GM19023 (cell line): ENCODE data around the gene GAN.

Experiments used
- ATAC-seq: cut with Tn5 transposase; IDR thresholded peaks from one replicate; pipeline ENCODE4 v1.9.1; 2021; ENCODE audit warnings: mild to moderate bottlenecking, moderate library complexity; ENCODE audit not compliant: unreplicated experiment

Gene GAN

DNA sequence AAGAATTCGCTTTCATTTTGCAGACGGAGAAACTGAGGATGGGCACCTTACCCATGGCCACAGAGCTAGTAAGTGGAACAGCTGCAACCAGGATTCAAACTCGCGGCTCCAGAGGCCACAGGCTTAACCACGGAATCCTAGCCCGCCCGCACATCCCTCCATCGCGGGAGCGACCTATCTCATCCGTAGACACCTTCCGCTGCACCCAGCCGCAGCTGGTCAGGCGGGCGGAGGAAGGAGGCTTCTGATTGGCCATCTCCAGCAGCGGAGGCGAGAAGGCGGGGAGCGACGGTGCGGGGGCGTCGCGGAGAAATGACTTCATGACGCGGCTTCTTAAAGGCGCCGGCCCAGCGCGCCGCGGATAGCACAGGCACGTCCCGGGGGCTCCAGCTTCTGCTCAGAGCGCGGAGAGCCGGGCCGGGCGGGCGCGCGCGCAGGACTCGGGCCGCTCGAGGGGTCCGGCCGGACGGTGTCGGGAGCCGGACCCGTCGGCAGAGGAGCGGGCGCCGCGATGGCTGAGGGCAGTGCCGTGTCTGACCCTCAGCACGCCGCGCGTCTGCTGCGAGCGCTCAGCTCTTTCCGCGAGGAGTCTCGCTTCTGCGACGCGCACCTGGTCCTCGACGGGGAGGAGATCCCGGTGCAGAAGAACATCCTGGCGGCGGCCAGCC, at the start of gene GAN:
TSS of gene GAN (plus strand) at position 360 of the 668 bp plus-strand sequence. CDS start at position 512, 152 bp downstream.
- ATAC-seq, result peak; percentile 95

DNA sequence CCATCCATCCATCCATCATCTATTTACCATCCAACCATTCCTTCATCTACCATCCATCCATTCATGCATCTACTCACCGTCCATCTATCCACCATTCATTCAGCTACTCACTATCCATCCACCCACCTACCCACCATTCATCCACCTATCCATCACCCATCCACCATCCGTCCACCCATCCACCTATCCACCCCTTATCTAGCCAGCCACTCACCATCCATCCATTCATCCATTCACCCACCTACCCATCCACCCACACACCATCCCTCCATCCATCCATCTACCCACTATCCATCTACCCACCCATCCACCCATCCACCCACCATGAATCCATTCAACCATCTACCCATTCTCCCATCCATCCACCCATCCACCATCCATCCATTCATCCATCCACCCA, 49.7 kb upstream of the GAN start:
- ATAC-seq, result no peak

DNA sequence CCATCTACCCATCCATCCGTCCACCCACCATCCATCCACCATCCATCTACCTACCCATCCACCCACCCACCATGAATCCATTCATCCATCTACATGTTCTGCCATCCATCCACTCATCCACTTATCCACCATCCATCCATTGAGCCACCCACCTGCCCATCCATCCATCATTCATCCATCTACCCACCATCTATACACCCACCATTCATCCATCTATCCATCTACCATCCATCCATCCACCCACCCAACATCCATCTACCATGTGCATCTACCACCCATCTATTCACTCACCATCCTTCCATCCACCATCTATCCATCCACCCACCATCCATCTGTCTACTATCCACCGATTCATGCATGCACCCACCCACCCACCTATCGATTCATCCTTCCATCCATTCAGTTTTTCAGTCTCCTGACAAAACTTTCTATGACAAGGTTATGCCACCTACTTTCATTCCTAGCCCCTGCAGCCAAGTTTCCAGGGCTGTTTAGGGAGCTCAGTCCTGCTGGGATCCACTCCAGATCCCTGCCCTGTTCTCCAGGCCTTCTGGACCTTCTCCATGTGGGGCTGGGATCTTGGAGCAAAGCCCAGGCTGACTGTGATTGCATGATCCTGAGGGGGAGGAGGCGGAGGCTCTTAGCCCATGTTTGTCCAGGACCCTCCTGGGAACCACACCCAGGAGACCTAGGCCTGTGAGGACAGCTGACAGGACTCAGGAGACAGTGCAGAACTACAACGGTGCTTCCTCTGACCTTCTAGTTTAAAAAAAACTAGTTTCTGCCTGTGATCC, 48.9 kb upstream of the GAN start:
- ATAC-seq, result no peak

DNA sequence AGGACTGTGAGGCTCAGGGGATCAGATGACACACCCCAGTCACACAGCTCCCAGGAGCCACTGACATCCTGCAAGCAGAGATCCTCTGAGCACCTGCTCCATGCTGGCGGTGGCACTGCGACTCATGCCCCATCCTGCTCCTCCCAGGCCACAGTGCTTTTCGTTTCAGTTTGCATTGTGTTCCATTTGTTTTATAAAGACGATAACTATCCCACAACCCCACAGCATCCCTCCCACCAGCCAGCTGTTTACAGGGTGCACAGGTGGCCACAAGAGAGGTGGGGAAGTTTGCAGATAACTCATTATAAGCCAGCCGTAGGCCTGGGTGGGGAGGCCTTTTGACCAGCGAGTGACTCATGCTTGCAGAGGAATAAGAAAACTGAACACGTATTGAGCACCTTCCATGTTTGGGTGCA, 48.1 kb upstream of the GAN start:
- ATAC-seq, result no peak

DNA sequence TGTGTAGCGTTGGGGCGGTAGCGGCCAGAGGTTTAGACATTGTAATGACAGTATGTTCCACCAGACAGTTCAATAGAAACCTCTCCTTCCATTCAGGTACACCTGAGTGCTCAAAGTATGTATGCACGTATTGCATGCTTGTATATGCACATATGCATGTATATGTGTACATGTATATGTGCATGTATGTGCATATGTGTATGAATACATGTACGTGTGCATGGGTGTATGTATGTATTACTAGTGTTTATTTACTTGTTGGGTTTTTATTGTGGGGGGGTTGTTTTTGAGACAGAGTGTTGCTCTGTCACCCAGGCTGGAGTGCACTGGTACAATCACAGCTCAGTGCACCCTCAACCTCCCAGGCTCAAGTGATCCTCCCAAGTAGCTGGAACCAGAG, 46.3 kb upstream of the GAN start:
- ATAC-seq, result no peak

GRCh38 chr16:81273223-81273950, 41.4 kb upstream of the GAN start:
- no peak for ATAC-seq

DNA sequence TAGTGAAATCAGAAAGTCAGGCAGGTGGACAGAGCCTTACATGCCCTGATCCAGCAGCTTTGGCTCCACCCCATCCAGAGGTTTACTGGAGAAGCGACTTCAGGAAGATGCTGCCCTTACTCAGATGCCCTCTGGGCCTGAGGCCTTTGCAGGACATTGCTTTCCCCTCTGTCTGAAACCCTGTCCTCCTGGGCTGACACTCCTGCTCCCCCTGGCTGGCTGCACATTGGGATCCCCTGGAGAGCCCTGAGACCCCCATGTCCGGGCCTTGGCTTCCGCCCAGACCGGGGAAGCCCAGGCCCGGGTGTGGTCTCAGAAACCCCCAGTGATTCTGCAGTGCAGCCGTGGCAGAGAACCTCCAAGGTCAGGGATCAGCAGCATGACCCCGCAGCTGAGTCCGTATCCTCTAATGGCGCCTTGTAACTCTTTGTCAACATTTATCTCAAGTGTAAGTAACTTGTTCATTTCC, 39.7 kb upstream of the GAN start:
- no peak for ATAC-seq

DNA sequence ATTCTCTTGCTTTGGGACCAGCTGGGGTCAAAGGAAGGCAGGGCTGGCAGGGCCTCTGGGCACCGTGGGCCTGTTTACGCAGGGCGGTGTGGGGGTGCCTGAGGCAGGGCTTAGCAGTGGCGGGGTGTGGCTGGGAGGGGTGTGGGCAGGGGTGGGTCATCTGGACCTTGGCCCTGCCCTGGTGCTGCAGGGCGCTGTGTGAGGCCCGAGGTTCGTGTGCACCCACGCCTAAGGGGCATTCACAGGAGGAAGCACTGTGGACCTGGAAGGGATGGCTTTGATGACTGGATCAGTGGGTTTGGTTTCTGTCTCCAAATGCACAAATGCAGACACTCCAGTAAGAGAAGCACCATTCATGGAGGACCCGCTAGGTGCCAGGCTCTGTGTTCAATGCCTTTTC, 39.0 kb upstream of the GAN start:
- no peak for ATAC-seq

GRCh38 chr16:81276323-81276722, 38.4 kb upstream of the GAN start:
- ATAC-seq, result no peak

GRCh38 chr16:81277541-81278080, 37.2 kb upstream of the GAN start:
- ATAC-seq, result no peak

- no peak for ATAC-seq
These were observed 36.2 kb upstream of the GAN start for GRCh38 chr16:81278526-81278925.

DNA sequence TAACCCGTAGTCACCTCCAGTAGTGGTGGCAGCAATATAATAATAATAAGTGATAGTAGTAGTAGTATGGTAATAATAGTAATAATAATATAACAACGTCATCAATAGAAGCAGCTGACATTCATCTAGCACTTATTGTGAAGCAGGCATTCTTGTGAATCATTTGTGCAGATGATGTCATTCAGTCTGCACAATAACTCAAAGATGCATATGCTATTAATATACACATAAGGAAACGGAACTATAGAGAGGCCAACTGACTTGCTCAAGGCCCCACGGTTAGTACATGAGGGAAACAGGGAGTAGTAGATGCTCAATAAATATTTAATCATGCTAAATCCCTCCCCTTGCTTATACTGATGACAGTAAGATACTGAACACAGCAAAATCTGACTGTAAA, 35.4 kb upstream of the GAN start:
- no peak for ATAC-seq

- no peak for ATAC-seq
These were observed 34.4 kb upstream of the GAN start for GRCh38 chr16:81280393-81280792.

GRCh38 chr16:81283044-81283443, 31.7 kb upstream of the GAN start:
- no peak for ATAC-seq

GRCh38 chr16:81284995-81285600, 29.7 kb upstream of the GAN start:
- ATAC-seq, result no peak

DNA sequence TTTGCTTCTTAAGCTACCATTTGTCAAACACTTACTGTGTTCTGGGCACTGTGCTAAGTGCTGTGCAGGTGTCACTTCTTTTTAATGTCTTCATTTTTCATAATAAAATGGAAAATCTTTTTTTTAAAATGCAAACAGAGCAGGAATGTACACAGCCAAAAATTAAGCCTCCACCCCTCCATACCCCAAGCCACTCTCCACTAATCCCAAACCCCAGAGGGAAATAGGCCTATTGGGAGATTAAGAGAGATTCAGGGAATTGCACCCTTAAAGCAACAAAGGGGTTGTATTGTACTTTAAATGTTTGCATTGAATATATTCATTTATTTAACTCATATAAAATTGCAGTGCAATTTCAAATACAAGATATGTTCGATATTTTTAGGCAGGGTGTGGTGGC, 28.6 kb upstream of the GAN start:
- ATAC-seq, result no peak

DNA sequence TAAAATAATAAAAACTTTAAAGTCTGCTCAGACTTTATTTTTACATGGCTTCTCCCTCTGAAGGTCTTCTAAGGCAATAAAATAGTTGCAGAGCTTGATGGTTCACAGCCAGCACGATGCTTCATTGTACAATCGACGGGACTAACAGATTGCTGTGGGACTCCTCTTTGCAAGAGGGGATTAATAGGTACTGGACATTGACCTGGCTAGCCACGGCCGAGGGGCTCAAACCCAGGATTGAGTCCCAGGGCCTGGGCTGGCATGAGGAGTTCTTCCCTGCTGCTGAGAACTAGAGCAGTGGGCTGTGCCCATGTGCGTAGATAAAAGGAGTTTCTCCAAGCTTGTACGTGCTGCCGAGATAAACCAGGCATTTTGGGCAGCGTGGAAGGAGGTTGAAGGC, 23.6 kb upstream of the GAN start:
- ATAC-seq, result no peak

DNA sequence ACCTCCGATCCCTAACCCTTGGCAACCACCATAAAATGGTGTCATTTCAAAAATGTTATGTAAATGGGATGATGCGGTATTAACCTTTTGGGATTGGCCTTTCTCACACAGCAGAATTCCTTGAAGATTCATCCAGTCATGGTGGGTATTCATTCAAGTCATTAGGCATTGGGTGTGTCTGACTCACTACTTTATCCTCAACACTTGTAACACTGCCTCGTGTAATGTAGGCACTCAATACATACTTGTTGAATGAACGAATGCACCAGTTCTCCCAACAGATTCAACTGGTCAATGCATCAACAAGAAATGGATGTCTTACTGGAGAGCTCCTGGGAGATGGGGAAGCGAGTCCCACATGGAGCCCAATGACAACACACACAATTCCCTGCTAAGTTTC, 21.8 kb upstream of the GAN start:
- no peak for ATAC-seq

GRCh38 chr16:81293909-81294802, 20.6 kb upstream of the GAN start:
- no peak for ATAC-seq

GRCh38 chr16:81296631-81297030, 18.1 kb upstream of the GAN start:
- ATAC-seq, result no peak
